ENCODE data around the gene PPIL3.

- no peak for TF ChIP-seq CTCF (IDR thresholded peaks at IDR 0.05; ENCODE audit: poor library complexity, severe bottlenecking)
- peak; percentile 67 for TF ChIP-seq REST (IDR thresholded peaks at IDR 0.05; ENCODE audit: borderline replicate concordance)
- TF ChIP-seq EZH2 (IDR thresholded peaks at IDR 0.05; ENCODE audit: borderline replicate concordance, insufficient read depth, low read length, poor library complexity, severe bottlenecking), result no peak
- TF ChIP-seq RAD21 (conservative IDR thresholded peaks at IDR 0.05), result no peak
- no peak for TF ChIP-seq SMC3 (conservative IDR thresholded peaks at IDR 0.05; ENCODE audit: poor library complexity)
- TF ChIP-seq TAF1 (IDR thresholded peaks at IDR 0.05; ENCODE audit: low read depth), result no peak
- no peak for TF ChIP-seq EP300 (conservative IDR thresholded peaks at IDR 0.05; ENCODE audit: poor library complexity, severe bottlenecking)
- peak; percentile 73 for TF ChIP-seq POLR2AphosphoS5 (IDR thresholded peaks at IDR 0.05)
- peak; percentile 87 for TF ChIP-seq MXI1 (conservative IDR thresholded peaks at IDR 0.05; ENCODE audit: poor library complexity, severe bottlenecking)
Observed at GRCh38 chr2:200862532-200863000, 26.3 kb downstream of the PPIL3 start.
